IPS-NIHi7 (cell line): ENCODE measurements around the gene LCN2.
"Not testable (repeated sequence)": the region's sequence is repeated elsewhere in the genome, so short reads cannot be mapped to it uniquely, and the experiment has no call there.

Source experiments
- DNase-seq: peaks from one replicate; pipeline ENCODE4 v3.0.0; 2012; ENCODE audit warnings: mixed read lengths; ENCODE audit errors: extremely low spot score

The LCN2 gene

GRCh38 chr9:128128836-128129590 lies 20.2 kb upstream of the LCN2 start:
- DNase-seq = no peak

DNA sequence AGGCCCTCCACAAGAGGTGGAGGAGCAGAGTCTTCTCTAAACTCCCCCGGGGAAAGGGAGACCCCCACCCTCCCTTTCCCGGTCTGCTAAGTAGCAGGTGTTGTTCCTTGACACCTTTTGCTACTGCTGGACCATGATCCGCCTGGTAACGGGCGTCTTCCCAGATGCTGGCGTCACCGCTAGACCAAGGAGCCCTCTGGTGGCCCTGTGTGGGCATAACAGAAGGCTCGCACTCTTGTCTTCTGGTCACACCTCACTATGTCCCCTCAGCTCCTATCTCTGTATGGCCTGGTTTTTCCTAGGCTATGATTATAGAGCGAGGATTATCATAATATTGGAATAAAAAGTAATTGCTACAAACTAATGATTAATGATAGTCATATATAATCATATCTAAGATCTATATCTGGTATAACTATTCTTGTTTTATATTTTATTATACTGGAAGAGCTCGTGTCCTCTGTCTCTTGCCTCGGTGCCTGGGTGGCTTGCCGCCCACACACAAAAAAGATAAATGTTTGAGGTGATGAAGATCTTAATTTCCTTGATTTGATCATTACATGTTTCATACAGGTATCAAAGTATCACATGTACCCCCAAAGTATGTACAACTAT lies 19.2 kb upstream of the LCN2 start:
- DNase-seq = not testable (repeated sequence)

DNA sequence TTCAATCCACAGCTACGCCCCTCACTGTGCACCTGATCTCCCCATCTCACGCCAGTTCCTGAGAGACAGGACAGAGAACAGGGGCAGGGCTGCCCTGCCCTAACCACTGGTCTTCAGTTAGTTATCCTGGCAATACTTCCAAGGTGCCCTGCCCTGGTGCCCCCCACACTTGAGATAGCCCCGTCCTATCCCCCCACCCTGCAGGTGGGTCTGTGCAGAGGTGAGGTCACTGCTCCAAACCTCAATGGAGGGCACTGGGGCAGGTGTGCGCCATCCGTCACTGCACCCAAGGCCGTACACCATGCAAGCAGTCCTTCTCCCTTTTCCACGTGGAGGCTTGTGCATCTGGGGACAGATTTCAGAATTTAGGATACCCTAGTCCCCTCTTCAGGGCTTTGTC lies 18.6 kb upstream of the LCN2 start:
- not testable (repeated sequence) for DNase-seq

GRCh38 chr9:128131346-128131745 lies 17.9 kb upstream of the LCN2 start:
- DNase-seq = not testable (repeated sequence)

GRCh38 chr9:128132139-128132538 lies 17.1 kb upstream of the LCN2 start:
- DNase-seq = not testable (repeated sequence)

DNA sequence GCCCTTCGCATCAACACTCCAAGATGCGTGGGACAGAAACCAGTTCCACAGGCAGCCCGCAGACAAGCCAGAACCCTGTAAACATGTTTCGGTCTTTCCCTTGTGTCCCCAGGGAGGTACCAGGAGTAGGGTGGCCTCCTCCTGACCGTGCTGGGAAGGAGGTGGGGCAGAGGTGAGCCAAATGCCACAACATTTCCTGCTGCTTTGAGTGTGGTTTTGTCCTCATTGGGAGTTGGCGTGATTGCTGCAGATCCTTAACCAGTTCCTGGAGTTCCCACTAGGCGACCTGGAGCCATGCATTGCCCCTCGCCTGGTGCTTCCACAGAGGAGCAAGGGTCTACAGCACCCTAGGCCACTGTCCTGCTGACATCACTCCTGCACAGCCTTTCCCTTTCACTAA lies 13.7 kb upstream of the LCN2 start:
- DNase-seq = not testable (repeated sequence)

- DNase-seq = no peak
These were observed 12.1 kb upstream of the LCN2 start for GRCh38 chr9:128136816-128137793.

DNA sequence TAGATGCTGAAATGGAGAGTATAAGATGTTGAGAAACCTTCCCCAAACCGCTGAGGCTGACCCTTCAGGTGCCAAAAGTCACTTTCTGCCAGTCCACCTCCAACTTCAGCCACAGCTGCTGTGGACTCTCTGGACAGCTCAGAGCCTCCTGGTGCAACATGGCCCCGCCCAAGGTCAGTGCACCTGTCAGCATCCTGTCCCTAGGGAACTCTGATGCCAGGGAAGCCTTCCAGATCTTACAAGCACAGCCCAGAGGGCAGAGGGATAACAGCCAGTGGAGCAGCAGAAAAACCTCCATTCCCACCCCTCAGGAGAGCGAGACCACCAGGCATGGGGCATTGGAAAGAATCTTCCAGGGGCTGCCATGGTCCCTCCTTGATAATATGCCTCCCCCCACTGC lies 11.3 kb upstream of the LCN2 start:
- no peak for DNase-seq

- no peak for DNase-seq
These were observed 9.6 kb upstream of the LCN2 start for GRCh38 chr9:128139621-128140020.

DNA sequence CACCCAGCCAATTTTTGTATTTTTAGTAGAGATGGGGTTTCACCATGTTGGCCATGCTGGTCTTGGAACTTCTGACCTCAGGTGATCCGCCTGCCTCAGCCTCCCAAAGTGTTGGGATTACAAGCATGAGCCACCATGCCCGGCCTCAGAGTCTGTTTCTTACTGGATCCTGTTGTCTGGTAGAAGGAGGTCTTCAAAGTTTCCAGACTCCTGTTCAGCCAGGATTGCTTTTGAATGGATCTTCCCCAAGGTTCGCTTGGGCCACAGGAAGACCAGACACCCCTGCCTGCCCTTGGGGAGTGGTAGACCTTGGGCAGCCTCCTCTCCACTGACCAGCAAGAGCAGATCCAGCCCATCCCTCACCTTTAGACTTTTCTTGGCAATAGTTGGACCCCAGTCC lies 7.6 kb upstream of the LCN2 start:
- DNase-seq = no peak

DNA sequence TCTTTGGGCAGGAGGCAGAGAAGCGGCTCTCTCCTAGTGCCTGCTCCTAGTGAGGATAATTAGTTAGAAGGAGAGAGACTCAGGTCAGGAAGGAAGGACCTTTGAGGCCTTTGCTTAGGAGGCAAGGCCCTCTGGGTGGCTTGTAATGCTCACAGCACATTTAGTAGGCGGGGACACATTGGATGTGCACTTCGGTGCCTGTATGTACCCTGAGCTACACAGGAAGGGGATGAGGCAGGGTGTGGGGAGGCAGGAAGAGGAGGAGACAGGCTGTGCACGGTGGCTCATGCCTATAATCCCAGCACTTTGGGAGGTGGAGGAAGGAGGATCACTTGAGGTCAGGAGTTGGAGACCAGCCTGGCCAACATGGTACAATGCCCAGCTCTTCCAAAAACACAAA lies 7.2 kb upstream of the LCN2 start:
- no peak for DNase-seq

- DNase-seq = no peak
These were observed 6.7 kb upstream of the LCN2 start for GRCh38 chr9:128142596-128142995.

DNA sequence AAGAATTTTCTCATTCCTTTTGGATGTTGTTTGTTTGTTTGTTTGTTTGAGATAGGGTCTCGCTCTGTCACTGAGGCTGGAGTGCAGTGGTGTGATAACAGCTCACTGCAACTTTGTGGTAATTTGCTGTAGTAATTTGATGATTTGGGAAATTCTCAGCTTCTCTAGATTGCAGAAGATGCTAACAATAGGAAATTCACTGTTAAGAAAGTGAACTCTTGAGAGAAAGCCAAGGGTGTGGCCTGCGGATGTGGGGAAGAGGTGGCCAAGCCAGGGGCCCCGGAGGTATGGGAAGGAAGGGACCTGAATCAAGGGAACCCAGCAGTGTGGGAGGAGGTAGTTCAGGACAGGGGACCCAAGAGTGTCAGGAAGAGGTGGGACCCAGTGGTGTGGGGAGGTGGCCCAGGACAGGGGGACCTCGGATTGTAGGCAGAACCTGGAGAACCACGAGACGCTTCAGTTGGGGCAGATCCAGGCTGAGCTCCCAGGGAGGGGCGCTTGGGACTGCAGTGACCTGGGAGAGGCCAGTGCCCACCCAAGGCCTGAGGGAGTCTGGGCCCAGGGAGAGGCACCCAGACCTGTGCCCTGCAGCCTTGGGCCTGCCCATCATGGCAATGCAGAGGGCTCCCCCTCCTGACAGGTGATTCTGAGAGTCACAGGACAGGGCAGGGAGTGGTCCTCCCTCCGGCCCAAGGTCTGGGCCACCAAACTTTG lies 5.6 kb upstream of the LCN2 start:
- no peak for DNase-seq

DNA sequence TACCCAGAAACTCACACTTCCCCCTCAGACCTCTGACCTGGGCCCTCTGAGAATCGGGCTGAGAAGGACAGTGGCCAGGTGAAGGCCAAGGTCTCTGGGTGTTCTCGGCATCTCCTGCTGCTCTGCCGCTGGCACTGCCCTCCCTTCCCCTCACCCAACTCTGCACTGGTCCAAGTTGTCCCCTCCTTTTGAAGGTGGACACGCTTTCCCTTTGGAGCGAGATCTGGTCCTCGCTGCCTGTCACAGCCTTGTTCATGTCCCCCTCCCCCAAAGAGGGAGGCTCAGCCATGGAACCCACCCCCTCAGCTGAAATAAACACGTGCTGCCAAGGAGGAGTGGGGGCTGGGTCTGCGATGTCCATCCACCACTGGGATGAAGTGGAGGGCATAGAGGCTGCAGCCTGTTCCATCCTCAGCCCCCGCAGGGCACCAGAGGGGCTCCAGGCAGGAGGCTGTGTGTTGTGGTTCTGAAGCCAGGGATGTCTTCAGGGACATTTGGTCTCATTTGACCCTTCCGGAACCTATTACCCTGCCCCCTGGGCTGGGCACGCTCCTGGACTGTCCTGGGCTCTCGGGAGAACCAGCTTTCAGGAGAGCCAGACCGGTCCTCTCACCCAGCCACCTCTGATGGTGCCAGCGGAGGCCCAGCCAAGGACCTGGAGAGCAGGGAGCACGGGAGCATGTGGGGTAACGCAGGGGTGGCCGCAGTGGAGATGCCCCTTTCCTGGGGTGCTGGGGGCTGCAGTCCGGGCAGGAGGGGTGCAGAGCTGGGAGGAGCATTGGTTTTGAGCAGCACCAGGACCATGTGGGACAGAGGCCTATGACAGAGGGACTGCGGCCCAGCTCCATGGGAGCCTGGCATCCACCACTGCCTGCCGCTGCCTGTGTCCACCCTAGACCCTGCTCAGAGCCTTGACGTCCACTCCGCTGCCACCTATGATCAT lies 4.7 kb upstream of the LCN2 start:
- DNase-seq = no peak

DNA sequence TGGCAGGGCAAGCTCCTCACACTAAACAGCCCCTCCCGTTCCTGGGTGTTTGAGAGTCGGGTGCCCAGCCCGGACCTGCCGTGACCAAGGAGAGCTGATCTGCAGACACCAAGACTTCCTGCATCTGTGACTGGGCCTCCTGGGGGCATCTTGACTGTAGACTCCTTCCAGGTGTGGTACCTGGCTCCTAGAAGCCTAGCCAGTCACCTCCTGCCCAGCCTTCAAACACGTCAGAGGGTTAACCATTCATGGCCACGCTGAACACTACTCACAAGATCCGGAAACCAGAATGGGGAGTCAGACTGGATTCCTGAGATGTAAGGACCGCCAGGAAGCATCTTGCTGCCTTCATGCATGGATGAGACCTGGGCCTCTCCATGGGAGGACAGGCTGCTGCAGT lies 3.7 kb upstream of the LCN2 start:
- DNase-seq = no peak

DNA sequence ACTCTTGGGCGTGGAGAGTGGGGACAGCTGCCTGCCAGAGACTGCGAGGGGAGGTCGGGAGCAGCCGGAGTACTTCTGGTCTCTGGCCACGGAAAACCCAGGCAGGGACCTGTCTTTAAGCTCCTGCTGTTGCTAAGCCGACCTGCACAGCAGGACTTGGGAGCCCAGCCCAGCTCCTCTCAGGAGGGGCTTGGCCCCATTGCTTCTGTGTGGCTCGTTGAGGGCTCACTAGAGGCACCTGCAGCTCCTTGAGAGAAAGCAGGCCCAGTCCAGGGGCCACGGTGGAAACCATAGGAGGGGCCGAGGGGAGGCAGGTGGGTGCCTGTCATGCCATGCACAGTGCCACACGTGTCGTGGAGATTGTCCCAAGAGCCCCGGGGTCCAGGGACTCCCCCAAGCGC lies 3.3 kb upstream of the LCN2 start:
- DNase-seq = no peak

GRCh38 chr9:128146591-128147120 lies 2.6 kb upstream of the LCN2 start:
- DNase-seq = no peak

- no peak for DNase-seq
These were observed 698 bp upstream of the LCN2 start for GRCh38 chr9:128148509-128149000.

- no peak for DNase-seq
These were observed 819 bp downstream of the LCN2 start for GRCh38 chr9:128149951-128150593.
